ENCODE results near the gene PRKCA.

GRCh38 chr17:66725956-66726355, 423.5 kb downstream of the PRKCA start:
- TF ChIP-seq CTCF (IDR thresholded peaks at IDR 0.05): no peak
- no peak for TF ChIP-seq POLR2A (IDR thresholded peaks at IDR 0.05)
